Smooth muscle cell (in vitro differentiated cells): Measurements from ENCODE around the gene MYMK. TPM values are rescaled to one million over a fixed set of nuclear protein-coding genes. Genes with fewer than 3 reads are reported as not detected.

ENCODE experiments used
- DNase-seq: peaks from one replicate; lab custom pipeline; 2025; ENCODE audit not compliant: unreplicated experiment; lab: John Stamatoyannopoulos, UW
- H2AFZ ChIP-seq: fragments of 200-600 bp; sonication (generic); 2 replicates; pipeline ENCODE4 v1.6.0; 2016; ENCODE audit warnings: antibody characterized with exemption, low read depth, mild to moderate bottlenecking
- H3F3A ChIP-seq: fragments of 200-600 bp; sonication (generic); 2 replicates; pipeline ENCODE4 v1.6.0; 2017; ENCODE audit warnings: antibody characterized with exemption, low read depth
- H3K27ac ChIP-seq: fragments of 200-600 bp; sonication (generic); 2 replicates; pipeline ENCODE4 v1.5.1; 2016; ENCODE audit warnings: low read depth, mild to moderate bottlenecking
- H3K27me3 ChIP-seq: fragments of 200-600 bp; sonication (generic); 2 replicates; pipeline ENCODE4 v1.6.1; 2016; ENCODE audit warnings: low read depth, mild to moderate bottlenecking
- H3K36me3 ChIP-seq: fragments of 200-600 bp; sonication (generic); 2 replicates; pipeline ENCODE4 v1.5.1; 2016; ENCODE audit warnings: low read depth
- H3K4me1 ChIP-seq: fragments of 200-600 bp; sonication (generic); 2 replicates; pipeline ENCODE4 v1.5.1; 2016; ENCODE audit warnings: low read depth
- H3K4me2 ChIP-seq: fragments of 200-600 bp; sonication (generic); 2 replicates; pipeline ENCODE4 v1.6.0; 2016; ENCODE audit warnings: mild to moderate bottlenecking
- H3K4me3 ChIP-seq: fragments of 200-600 bp; sonication (generic); 2 replicates; pipeline ENCODE4 v1.5.1; 2016; ENCODE audit warnings: mild to moderate bottlenecking
- H3K79me2 ChIP-seq: fragments of 200-600 bp; sonication (generic); 2 replicates; pipeline ENCODE4 v1.6.0; 2016; ENCODE audit warnings: low read depth, mild to moderate bottlenecking
- H3K9ac ChIP-seq: fragments of 200-600 bp; sonication (generic); 2 replicates; pipeline ENCODE4 v1.6.0; 2016; ENCODE audit warnings: low read depth
- H3K9me3 ChIP-seq: fragments of 200-600 bp; sonication (generic); replicated peaks from 2 replicates; pipeline ENCODE4 v1.5.1; 2016; ENCODE audit warnings: low read depth
- H4K20me1 ChIP-seq: fragments of 200-600 bp; sonication (generic); 2 replicates; pipeline ENCODE4 v1.6.0; 2016; ENCODE audit warnings: low read depth
- CTCF ChIP-seq: fragments of 200-600 bp; sonication (generic); IDR thresholded peaks from 2 replicates; pipeline ENCODE4 v1.5.1; 2017; ENCODE audit warnings: borderline replicate concordance, mild to moderate bottlenecking, antibody characterized with exemption; ENCODE audit not compliant: insufficient read depth, poor library complexity, severe bottlenecking
- WGBS: methylation state at CpG from one replicate; pipeline ENCODE4 v1.1.7; 2016; ENCODE audit warnings: low lambda C conversion rate; 5-methylcytosine and 5-hydroxymethylcytosine counted together
- polyA plus RNA-seq: library from polyadenylated mRNA; unstranded; fragments of >200 nt; fragmentation: Nextera tagmentation; extraction: Ambion mirVana; gene quantifications from 2 replicates; pipeline ENCODE4 v1.2.1, GENCODE V29; 2016
- total RNA-seq: library from RNA; depleted of rRNA; stranded (reverse); fragments of >200 nt; gene quantifications from 2 replicates; pipeline ENCODE4 v1.2.3, GENCODE V29; 2014

MYMK gene
- total and polyA plus RNA-seq, 2 experiments from 2014 or later: not detected

- 76% methylated on average over 8 of the region's 8 CpGs for WGBS
- Histone ChIP-seq H3K4me3 (no peak overlapping the region), H3K4me1 (no peaks in the 10 kb centered on the region), H3K9me3 (no peaks in the 10 kb centered on the region), H3F3A (no peaks in the 10 kb centered on the region), H3K4me2 (no peak overlapping the region), H3K36me3 (no peaks in the 10 kb centered on the region), H3K27me3 (no peaks in the 10 kb centered on the region), H3K27ac (no peak overlapping the region), H3K79me2 (no peaks in the 10 kb centered on the region), H3K9ac (no peak overlapping the region), H4K20me1 (no peaks in the 10 kb centered on the region), H2AFZ (no peak overlapping the region)
- TF ChIP-seq CTCF: no peak
- no peak for DNase-seq
Measured at GRCh38 chr9:133546287-133546680, 21.5 kb upstream of the MYMK start.

- Histone ChIP-seq H3K79me2 (no peaks in the 10 kb centered on the region), H3K27me3 (no peaks in the 10 kb centered on the region), H3K4me3 (no peak overlapping the region), H4K20me1 (no peaks in the 10 kb centered on the region), H2AFZ (no peak overlapping the region), H3F3A (no peaks in the 10 kb centered on the region), H3K27ac (no peak overlapping the region), H3K9ac (no peak overlapping the region), H3K4me2 (no peak overlapping the region), H3K36me3 (no peaks in the 10 kb centered on the region), H3K9me3 (no peaks in the 10 kb centered on the region), H3K4me1 (no peaks in the 10 kb centered on the region)
- WGBS: 70% methylated on average over 25 of the region's 25 CpGs
- no peak for TF ChIP-seq CTCF
- no peak for DNase-seq
Measured at GRCh38 chr9:133545494-133546286, 20.9 kb upstream of the MYMK start.

DNA sequence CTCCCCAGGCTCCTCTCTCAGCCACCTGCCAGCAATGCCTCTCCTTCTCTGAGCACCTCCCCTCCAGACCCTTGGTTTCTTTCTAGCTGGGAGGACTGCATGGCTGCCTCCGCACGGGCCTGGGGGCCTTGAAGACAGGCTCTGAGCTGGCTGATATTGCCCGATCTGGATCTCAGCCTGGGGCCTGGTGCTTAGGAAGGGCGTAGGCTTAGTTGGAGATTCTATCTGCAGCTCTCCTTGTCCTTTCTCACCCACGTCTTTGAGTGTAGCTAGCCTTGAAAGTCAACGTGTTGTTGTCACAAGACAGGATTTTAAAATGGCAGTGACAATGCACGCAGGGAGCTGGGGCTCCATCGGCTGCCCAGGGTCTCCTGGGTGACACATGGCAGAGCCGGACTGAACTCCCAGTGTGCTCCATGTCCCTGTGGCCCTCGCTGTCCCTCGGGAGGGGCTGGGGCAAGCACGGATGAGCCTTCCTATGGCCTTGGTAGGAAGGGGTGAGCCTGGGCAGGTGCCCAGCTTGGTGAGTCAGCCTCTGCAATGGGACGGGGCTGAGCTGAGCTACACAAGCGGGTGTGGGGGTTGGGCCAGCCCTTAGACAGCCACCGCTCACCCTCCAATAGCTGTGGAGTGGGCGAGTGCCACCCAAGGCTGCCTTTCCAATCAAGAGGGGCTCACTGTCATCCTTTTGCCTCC, 19.2 kb upstream of the MYMK start:
- TF ChIP-seq CTCF: no peak
- Histone ChIP-seq H3K27ac (no peak overlapping the region), H3K27me3 (no peaks in the 10 kb centered on the region), H3K9me3 (no peaks in the 10 kb centered on the region), H3K4me1 (no peaks in the 10 kb centered on the region), H2AFZ (no peak overlapping the region), H3K9ac (no peak overlapping the region), H4K20me1 (no peaks in the 10 kb centered on the region), H3K79me2 (no peaks in the 10 kb centered on the region), H3F3A (no peaks in the 10 kb centered on the region), H3K4me2 (no peak overlapping the region), H3K36me3 (no peaks in the 10 kb centered on the region), H3K4me3 (no peak overlapping the region)
- no peak for DNase-seq
- 86% methylated on average over 16 of the region's 16 CpGs for WGBS
